Adrenal gland (tissue), 5 donors: ENCODE measurements around the gene INPP5A.

Experiments
- CTCF ChIP-seq, 6 experiments: fragments of 450-650 bp in 4 of 6; fragments of 200-600 bp in 2 of 6; sonication (generic) in 1 of 6; IDR thresholded peaks; 1 replicate in 5 of 6; 2 replicates in 1 of 6; pipeline versions ENCODE4 v1.5.1 to v1.8.0; 2016 to 2021; ENCODE audit warnings: antibody characterized with exemption in 6 of 6, mild to moderate bottlenecking in 2 of 6, moderate library complexity in 1 of 6
- POLR2A ChIP-seq, 2 donors: fragments of 450-650 bp; IDR thresholded peaks; one replicate each; pipeline ENCODE4 v1.6.1; 2017; ENCODE audit warnings: antibody characterized with exemption in 2 of 2, mild to moderate bottlenecking in 2 of 2, moderate library complexity in 1 of 2
- donor health status: DM: no; HTN: no; CAD: no.

- TF ChIP-seq POLR2A (IDR thresholded peaks at IDR 0.05) (no peak), CTCF (IDR thresholded peaks at IDR 0.05) (no peak)
These were observed 138.8 kb downstream of the INPP5A start for GRCh38 chr10:132676193-132676891.
